NCI-H2171 treated with DMSO at 0.1 percent for 48 hours (cell line): ENCODE measurements around the gene CFL1.

Source experiments
- DNase-seq: peaks from one replicate; lab custom pipeline; 2025; lab: John Stamatoyannopoulos, UW

Gene CFL1

DNA sequence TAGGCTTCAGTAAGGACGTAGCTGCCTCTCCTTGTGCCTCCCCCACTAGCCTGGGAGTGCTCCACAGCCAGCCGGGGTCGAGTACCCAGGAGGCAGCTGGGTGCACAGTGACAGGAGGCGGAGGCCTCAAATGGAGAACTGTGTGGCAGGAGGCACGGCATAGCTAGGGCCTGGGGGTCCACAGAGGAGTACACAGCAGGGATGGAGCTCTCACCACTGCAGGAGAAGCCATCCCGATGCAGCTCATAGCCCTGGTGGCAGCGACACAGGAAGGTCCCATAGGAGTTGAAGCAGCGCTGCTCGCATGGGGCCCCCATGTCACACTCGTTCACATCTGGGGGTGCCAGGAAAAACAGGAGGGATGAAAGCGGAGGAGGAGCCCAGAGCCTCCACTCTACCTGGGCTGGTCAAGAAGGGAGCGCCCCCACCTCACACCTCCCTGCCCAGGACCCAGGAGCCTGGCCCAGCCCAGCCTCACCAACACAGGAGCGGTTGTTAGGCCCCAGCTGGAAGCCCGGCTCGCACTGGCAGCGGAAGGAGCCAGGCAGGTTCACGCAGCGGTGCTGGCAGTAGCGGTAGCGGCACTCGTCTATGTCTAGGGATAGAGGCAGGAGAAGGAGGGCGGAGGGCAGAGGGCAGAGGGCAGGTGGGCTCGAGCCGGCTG is 11.8 kb upstream of the CFL1 start:
- peak; percentile 56 for DNase-seq

GRCh38 chr11:65868907-65869306 is 10.9 kb upstream of the CFL1 start:
- DNase-seq, result no peak

- no peak for DNase-seq
These were observed 10.2 kb upstream of the CFL1 start for GRCh38 chr11:65868076-65868667.

DNA sequence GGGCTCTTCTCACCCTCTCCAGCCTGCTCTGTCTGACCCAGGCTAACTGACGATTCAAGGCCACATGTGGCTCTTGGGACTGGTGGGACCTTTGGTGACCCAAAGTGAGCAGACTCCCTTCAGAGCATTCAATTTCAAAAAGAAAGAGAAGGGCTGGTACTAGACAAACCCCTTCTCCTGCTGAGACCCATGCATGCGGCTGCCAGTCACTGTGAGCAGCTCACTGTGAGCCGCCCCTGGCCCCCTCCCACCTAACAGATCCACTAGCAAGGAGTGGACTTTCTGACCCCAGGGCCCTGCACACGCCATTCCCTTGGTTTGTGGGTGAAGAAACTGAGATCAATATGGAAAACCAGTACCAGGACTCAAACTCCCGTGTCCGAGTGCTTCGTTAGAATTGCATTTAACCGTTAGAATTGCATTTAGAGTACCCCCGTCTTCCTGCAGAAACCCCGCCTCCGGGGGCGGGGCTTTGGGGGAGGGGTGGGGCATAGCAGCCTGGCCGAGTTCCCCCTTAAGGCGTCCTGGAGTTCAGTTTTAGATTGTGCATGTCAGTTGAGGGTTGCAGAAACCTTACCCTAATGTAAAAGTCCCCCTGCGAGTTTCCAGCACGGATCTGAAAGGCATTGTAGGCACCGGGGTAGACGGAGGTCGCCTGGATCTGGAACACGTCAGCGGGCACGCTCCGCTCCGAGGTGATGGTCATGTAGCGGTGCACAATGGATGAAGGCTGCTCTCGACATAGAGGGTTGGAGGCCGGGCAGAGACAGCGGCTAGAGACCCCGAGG is 9.5 kb upstream of the CFL1 start:
- no peak for DNase-seq

DNA sequence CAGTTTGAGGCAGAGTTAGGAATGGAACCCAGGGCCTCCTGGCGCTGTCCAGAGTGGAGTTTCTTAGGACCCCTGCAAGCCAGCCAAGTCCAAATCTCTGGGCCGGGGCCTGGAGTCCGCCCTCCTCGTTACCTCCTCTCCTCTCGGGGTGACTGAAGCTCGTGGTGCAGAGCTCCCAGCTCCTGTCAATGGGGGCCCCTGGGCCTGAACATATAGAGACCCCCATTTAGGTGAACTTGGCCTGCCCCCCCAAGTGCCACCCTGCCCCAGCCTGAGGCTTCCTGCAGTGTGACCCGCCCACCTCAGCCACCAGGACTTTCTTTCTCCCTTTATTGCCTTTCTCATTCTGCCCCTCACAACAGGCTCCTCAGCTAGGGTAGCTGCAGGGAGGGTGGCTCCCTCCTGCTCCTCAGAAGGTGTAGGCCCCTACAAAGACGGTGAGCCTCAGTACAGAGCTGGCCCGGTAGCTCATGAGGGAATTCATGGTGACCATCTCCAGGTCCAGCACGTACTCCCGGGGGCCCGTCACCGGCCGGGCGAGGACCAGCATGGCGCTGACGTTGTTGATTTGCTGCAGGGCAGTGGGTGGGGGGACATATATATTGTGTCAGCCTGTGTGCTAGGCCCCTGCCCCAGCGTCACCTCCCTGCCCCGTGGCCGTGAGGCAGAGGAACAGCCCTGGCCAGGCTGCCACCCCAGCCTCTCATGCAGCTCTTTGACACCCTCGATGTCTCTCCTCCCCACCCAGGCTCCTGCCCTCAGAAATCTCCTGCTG is 8.7 kb upstream of the CFL1 start:
- no peak for DNase-seq

GRCh38 chr11:65865550-65866172 is 7.7 kb upstream of the CFL1 start:
- no peak for DNase-seq

- no peak for DNase-seq
These were observed 6.9 kb upstream of the CFL1 start for GRCh38 chr11:65864706-65865471.

- no peak for DNase-seq
These were observed 6.1 kb upstream of the CFL1 start for GRCh38 chr11:65863889-65864705.

DNA sequence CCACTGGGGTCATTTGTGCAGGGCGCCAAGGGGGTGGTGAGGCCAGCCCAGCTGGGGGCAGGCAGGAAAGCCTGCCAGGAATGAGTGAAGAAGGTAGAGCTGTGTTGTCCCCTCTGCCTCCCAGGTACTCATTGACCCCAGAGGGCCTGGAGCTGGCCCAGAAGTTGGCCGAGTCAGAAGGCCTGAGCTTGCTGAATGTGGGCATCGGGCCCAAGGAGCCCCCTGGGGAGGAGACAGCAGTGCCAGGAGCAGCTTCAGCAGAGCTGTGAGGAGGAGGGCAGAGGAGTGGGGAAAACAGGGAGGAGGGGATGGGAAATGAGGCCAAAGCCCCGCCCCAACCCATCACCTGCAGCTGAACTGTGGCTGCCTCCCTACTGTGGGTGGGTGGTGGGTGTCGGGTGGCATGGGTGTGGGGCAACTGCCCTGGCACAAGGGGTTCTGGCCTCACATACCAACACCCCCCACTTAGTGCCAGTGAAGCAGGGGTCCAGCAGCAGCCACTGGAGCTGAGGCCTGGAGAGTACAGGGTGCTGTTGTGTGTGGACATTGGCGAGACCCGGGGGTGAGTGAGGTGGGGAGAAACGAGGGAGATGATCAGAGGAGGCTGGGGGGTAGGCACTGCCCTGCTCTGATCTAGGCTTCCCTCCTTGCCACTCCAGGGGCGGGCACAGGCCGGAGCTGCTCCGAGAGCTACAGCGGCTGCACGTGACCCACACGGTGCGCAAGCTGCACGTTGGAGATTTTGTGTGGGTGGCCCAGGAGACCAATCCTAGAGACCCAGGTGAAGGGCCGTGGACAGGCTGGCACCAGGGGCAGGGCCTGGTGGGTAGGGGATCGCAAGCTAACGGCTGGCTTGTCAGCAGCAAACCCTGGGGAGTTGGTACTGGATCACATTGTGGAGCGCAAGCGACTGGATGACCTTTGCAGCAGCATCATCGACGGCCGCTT is 5.2 kb upstream of the CFL1 start:
- no peak for DNase-seq

GRCh38 chr11:65862191-65862735 is 4.3 kb upstream of the CFL1 start:
- no peak for DNase-seq

GRCh38 chr11:65861533-65862183 is 3.7 kb upstream of the CFL1 start:
- no peak for DNase-seq

GRCh38 chr11:65861165-65861505 is 3.2 kb upstream of the CFL1 start:
- peak; percentile 57 for DNase-seq

DNA sequence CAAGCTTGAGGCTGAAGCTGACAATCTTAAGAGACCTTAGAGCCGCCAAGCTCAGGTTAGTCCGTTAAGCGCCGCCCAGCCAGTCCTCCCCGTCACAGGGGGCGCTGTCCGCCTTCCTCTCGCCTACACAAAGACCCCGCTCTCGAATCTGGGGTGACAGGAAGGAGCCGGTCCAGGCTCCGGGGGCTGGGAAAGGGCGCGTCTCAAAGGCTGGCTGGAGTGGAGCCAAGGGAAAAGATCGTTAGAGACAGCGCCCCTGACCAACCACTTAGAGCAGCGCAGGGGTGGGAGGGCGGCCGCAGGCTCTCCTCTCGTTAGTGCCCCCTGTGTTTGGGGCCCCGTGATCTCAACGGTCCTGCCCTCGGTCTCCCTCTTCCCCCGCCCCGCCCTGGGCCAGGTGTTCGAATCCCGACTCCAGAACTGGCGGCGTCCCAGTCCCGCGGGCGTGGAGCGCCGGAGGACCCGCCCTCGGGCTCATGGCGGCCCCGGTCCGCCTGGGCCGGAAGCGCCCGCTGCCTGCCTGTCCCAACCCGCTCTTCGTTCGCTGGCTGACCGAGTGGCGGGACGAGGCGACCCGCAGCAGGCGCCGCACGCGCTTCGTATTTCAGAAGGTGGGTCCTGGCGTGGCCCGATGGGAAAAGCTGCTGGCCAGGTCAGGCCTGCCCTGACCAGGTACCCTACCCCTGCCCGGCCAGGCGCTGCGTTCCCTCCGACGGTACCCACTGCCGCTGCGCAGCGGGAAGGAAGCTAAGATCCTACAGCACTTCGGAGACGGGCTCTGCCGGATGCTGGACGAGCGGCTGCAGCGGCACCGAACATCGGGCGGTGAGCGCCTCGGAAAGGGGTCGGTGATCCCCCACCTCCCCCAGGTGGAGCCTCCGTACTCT is 2.5 kb upstream of the CFL1 start, which contains the start of gene MUS81:
Gene MUS81 (plus strand): TSS at position 156 of the 887 bp plus-strand sequence. CDS start 321 bp downstream, at position 477.
- DNase-seq, result peak; percentile 98

DNA sequence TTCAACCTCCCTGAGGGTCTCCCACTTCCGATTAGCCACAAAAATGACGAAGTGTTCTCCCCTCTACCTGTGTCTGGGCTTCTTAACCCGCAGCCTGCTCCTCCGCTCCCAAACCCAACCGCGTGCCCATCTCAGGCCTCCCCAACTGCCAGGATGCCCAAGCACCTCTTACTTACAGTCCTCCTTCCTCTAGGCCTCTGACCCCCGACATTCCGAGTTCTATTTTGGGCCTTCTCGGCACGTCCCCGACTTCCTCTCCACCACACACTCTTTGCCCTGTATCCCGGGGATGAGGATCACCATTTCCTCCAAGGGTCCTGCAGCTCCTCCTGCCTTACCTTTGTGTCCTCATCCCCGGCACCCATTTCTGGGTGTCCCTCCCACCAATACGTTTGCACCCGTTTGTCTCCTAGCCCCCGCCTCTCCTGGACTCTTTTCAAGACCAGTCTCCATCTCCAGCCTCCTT is 1.9 kb upstream of the CFL1 start:
- no peak for DNase-seq

- DNase-seq, result peak; percentile 99
These were observed 1.3 kb upstream of the CFL1 start for GRCh38 chr11:65859095-65859811.

DNA sequence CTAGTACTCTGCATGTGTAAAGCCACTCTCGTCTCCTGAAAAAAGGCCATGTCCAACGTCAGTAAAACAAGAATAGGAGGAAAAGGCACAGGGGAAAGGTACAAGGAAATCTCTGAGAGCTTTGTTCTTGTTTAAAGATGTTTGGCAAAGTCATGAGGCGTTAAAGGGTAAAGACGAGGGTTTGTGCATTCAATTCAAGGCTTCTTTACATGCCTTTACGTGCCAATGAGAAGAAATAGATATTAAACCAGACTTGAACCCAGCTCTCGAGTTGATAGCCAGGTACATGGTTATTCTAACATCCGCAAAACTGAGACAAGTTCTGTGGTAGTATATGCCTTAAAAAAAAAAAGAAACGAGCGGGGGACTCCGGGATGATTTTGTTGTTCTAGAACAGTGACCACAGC is 704 bp upstream of the CFL1 start:
- no peak for DNase-seq

GRCh38 chr11:65857500-65857852 is 504 bp downstream of the CFL1 start:
- peak; percentile 74 for DNase-seq
